Measurements from ENCODE around the gene SKI.

SKI gene

GRCh38 chr1:2355373-2356261, 127.5 kb downstream of the SKI start:
- DNase-seq, result no peak

DNA sequence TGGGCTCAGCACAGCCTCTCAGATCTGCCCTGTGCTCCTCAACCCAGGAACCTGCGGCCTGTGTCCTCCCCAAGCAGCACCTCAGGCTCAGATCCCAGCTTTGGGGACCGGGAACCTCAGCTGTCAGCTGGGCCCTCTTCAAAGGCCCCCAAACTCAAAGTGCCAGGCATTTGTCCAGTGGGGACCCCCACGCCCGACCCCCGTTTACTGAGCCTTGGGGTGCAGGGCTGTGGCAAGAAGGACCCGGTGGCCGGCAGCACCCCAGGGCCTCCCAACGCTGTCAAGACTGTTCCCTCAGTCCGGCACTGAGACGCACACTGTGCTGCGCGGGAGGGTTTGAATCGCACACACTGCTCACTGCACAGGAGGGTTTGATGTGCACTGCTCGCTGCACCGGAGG, 128.3 kb downstream of the SKI start:
- no peak for DNase-seq

DNA sequence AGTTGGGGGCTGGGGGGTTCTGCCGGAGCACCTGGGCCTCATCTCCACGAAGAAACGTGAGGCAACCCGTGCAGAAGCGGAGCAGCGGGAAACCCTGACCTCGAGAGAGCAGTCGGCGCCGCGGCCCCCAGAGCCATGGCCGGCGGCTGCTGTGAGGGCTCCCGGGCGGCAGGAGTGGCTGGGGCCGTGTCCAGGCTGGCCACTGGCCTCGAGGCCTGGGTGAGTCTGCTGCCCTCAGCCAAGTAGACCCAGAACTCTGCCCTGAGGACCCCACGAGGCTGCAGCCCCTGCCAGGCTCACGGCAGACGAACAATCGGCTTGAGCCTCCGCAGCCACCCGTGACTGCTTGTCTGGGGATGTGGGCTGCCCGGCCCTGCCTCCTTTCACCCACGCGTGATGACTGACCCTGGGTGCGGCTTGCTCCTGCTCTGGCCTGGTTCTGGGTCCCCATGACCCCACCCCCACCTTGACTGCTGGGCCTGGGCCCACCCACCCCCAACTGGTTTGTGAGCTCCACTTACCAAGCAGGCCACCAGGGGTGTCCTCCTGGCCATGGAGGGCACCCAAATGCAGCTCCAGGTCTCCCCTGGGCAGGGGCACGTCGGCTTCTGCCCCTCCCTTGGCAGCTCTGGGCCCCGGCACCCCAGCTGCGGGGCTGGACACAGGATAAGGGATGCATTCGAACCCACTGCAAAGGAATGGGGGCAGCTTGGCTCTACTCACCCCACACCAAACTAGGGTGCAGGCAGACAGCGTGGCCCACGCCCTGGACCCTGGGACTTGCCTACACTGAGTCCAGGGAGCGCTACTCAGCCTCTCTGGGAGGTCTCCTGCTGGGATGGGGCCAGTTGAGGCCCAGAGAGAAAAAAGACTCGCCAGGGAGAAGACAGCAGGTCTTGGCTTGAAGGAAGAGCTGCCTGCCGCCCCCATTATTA, 129.1 kb downstream of the SKI start:
- DNase-seq, result no peak

GRCh38 chr1:2358072-2358471, 130.0 kb downstream of the SKI start:
- no peak for DNase-seq

- no peak for DNase-seq
These were observed 130.8 kb downstream of the SKI start for GRCh38 chr1:2358651-2359640.

Data from fibroblast of skin of scalp (primary cell).